Endothelial cell of umbilical vein (primary cell): ENCODE measurements around the gene AP1G1. TPM values are rescaled to one million over a fixed set of nuclear protein-coding genes. Genes with fewer than 3 reads are reported as not detected.

Source experiments
- BruUV-seq: library from RNA; stranded (reverse); fragments of 400-500 nt; replicated peaks from 2 replicates; lab custom pipeline; 2021; lab: Mats Ljungman, UMichigan
- CTCF ChIA-PET: fragments of 300-600, 350-600 bp; sonication (Branson Sonifier 250); formaldehyde crosslinking; loops from one replicate; lab custom pipeline; 2021; ENCODE audit warnings: antibody characterized with exemption, inconsistent platforms; lab: Charles Lee
- POLR2A ChIA-PET: fragments of 300-600, 350-600 bp; sonication (Branson Sonifier 250); formaldehyde crosslinking; loops from one replicate; lab custom pipeline; 2021; ENCODE audit warnings: antibody characterized with exemption, inconsistent platforms; lab: Charles Lee
- DNase-seq: peaks from one replicate; pipeline ENCODE4 v3.0.0-alpha.2; 2011; ENCODE audit warnings: low read depth, low spot score
- FAIRE-seq: peaks from 2 replicates; lab custom pipeline; 2011; peaks lifted over from hg19 to GRCh38; lab: Jason Lieb, UNC
- H2AFZ ChIP-seq: 2 replicates; pipeline ENCODE4 v1.6.0; 2012; ENCODE audit warnings: low read depth, low read length, control low read depth, inconsistent platforms
- H3K27ac ChIP-seq: 2 replicates; pipeline ENCODE4 v1.5.1; 2011; ENCODE audit warnings: low read depth, mild to moderate bottlenecking, control low read depth, low read length, moderate library complexity; ENCODE audit not compliant: insufficient read depth
- H3K27me3 ChIP-seq, 2 experiments: 2 replicates each; pipeline versions ENCODE4 v1.6.0 to v1.6.1; 2011; ENCODE audit warnings: low read length in 2 of 2, mixed read lengths in 1 of 2; ENCODE audit not compliant: control insufficient read depth in 2 of 2, insufficient read depth in 2 of 2
- H3K36me3 ChIP-seq, 2 experiments: 2 replicates in 1 of 2; 3 replicates in 1 of 2; pipeline ENCODE4 v1.5.1; 2011; ENCODE audit warnings: low read length in 2 of 2, mild to moderate bottlenecking in 1 of 2, moderate library complexity in 1 of 2; ENCODE audit not compliant: control insufficient read depth in 2 of 2, insufficient read depth in 2 of 2; ENCODE audit errors: extremely low read depth in 1 of 2
- H3K4me1 ChIP-seq: 3 replicates; pipeline ENCODE4 v1.5.1; 2011; ENCODE audit warnings: mild to moderate bottlenecking, low read length; ENCODE audit not compliant: control insufficient read depth, insufficient read depth; ENCODE audit errors: extremely low read depth
- H3K4me2 ChIP-seq: 2 replicates; pipeline ENCODE4 v1.6.1; 2011; ENCODE audit warnings: low read length, control low read depth, mixed read lengths; ENCODE audit not compliant: insufficient read depth
- H3K4me3 ChIP-seq, 3 experiments: fragments of 200-600 bp in 1 of 3; sonication (generic), shearing (Covaris generic) in 1 of 3; replicated peaks in 1 of 3; 2 replicates each; pipeline ENCODE4 v1.5.1; 2011 to 2016; ENCODE audit warnings: control low read depth in 3 of 3, low read length in 3 of 3, mild to moderate bottlenecking in 2 of 3, inconsistent platforms in 1 of 3, low read depth in 1 of 3, moderate library complexity in 1 of 3; ENCODE audit not compliant: insufficient read depth in 1 of 3
- H3K79me2 ChIP-seq: 2 replicates; pipeline ENCODE4 v1.6.0; 2012; ENCODE audit warnings: low read length, inconsistent platforms; ENCODE audit not compliant: control insufficient read depth, insufficient read depth
- H3K9ac ChIP-seq: replicated peaks from 2 replicates; pipeline ENCODE3; 2011; ENCODE audit warnings: low read length, control low read depth; ENCODE audit not compliant: insufficient read depth; ENCODE audit errors: extremely low read depth
- H3K9me1 ChIP-seq: replicated peaks from 3 replicates; pipeline ENCODE4 v1.6.0; 2011; ENCODE audit warnings: mild to moderate bottlenecking, low read length; ENCODE audit not compliant: control insufficient read depth, insufficient read depth; ENCODE audit errors: extremely low read depth
- H3K9me3 ChIP-seq: replicated peaks from 2 replicates; pipeline ENCODE4 v1.5.1; 2012; ENCODE audit warnings: low read length, inconsistent platforms; ENCODE audit not compliant: control insufficient read depth, insufficient read depth
- H4K20me1 ChIP-seq: replicated peaks from 2 replicates; pipeline ENCODE3; 2011; ENCODE audit warnings: mild to moderate bottlenecking, low read length; ENCODE audit not compliant: control insufficient read depth, insufficient read depth; ENCODE audit errors: extremely low read depth
- CTCF ChIP-seq, 2 donors: IDR thresholded peaks; 1 replicate in 1 of 2; 2 replicates in 1 of 2; pipeline ENCODE4 v1.5.1; 2011; ENCODE audit warnings: low read length in 2 of 2, mild to moderate bottlenecking in 2 of 2, moderate library complexity in 2 of 2, control low read depth in 1 of 2, inconsistent platforms in 1 of 2, low read depth in 1 of 2; ENCODE audit not compliant: insufficient read depth in 1 of 2; ENCODE audit errors: extremely low read depth in 1 of 2
- FOS ChIP-seq: IDR thresholded peaks from 2 replicates; pipeline ENCODE4 v1.6.1; 2011; ENCODE audit warnings: mild to moderate bottlenecking, low read length, moderate library complexity, borderline replicate concordance; ENCODE audit not compliant: insufficient read depth
- GATA2 ChIP-seq: IDR thresholded peaks from 2 replicates; pipeline ENCODE4 v1.7.0; 2011; ENCODE audit warnings: low read depth, mild to moderate bottlenecking, moderate library complexity, mixed read lengths, low read length; ENCODE audit not compliant: insufficient read length, insufficient read depth
- JUN ChIP-seq: IDR thresholded peaks from 2 replicates; pipeline ENCODE4 v1.6.1; 2011; ENCODE audit warnings: borderline replicate concordance, low read depth; ENCODE audit not compliant: insufficient read length, insufficient read depth
- MAX ChIP-seq: IDR thresholded peaks from 2 replicates; pipeline ENCODE4 v1.6.1; 2011; ENCODE audit not compliant: insufficient read depth, insufficient read length
- POLR2A ChIP-seq: IDR thresholded peaks from 2 replicates; pipeline ENCODE4 v1.6.1; 2012; ENCODE audit warnings: low read depth, mild to moderate bottlenecking, control low read depth, low read length
- POLR2AphosphoS5 ChIP-seq: IDR thresholded peaks from 2 replicates; pipeline ENCODE4 v1.6.1; 2012; ENCODE audit warnings: low read depth, mild to moderate bottlenecking, control low read depth, low read length, moderate library complexity; ENCODE audit not compliant: insufficient read depth
- dilution Hi-C: fragments of 300-500 bp; cut with MboI; formaldehyde crosslinking; loops from one replicate; pipeline ENCODE4 v1.15.0; 2019; ENCODE audit warnings: low sequenced_read_pairs; ENCODE audit not compliant: extremely low pct_ligation_motif_present
- intact Hi-C: fragments of 100-400 bp; cut with micrococcal nuclease; formaldehyde crosslinking; loops from one replicate; pipeline ENCODE4 v1.10.0; 2022
- polyA plus RNA-seq, 4 experiments: library from polyadenylated mRNA; depleted of rRNA in 3 of 4; stranded (reverse) in 3 of 4; unstranded in 1 of 4; fragments of >200 nt; gene quantifications; 2 replicates each; pipeline versions ENCODE4 v1.2.1 to v1.2.3, GENCODE V29; 2011 to 2012; ENCODE audit warnings: missing spikeins in 1 of 4
- small RNA-seq: library from RNA; depleted of rRNA; stranded (forward); fragments of <200 nt; gene quantifications from one replicate; pipeline ENCODE3, GENCODE V24; 2012; ENCODE audit warnings: low replicate concordance, low read depth; ENCODE audit not compliant: insufficient read depth, insufficient read length
- total RNA-seq: library from RNA; stranded (reverse); gene quantifications from 2 replicates; pipeline ENCODE4 v1.2.3, GENCODE V29; 2021

The AP1G1 gene
- total and polyA plus RNA-seq, 2 donors (not counting 3 experiments of a cell fraction or from before 2014, with no cell fraction given) = 57.4 to 85.3 TPM

- FAIRE-seq (no peak), DNase-seq (no peak)
- CTCF ChIA-PET = interaction anchor here (0.7 kb wide), 1 partner anchor 16 kb away, joined by 4 read pairs; no protein-coding TSS in a partner anchor
- Histone ChIP-seq H3K27me3 (no peaks in the 10 kb centered on the region), H3K9me1 (no peaks in the 10 kb centered on the region), H3K27ac (no peak overlapping the region), H3K4me1 (no peaks in the 10 kb centered on the region), H3K9me3 (no peaks in the 10 kb centered on the region), H3K79me2 (no peaks in the 10 kb centered on the region), H4K20me1 (no peaks in the 10 kb centered on the region), H3K9ac (no peak overlapping the region), H2AFZ (no peak overlapping the region), H3K4me3 (no peak overlapping the region), H3K4me2 (no peak overlapping the region), H3K36me3 (peaks cover 1 to 6% of the 10 kb centered on the region in 2 experiments)
- dilution Hi-C loops = no loop called here
- intact Hi-C loops = no loop called here
- TF ChIP-seq GATA2 (no peak), CTCF (IDR thresholded peaks at IDR 0.05; ENCODE audit: extremely low read depth in 1 of 2, insufficient read depth in 1 of 2, low read depth in 1 of 2, low read length in 2 of 2) (no peak), JUN (no peak), FOS (no peak), POLR2AphosphoS5 (no peak), POLR2A (no peak), MAX (no peak)
- no TSS peak for BruUV-seq
- POLR2A ChIA-PET = no interaction called here
These were observed 127.3 kb downstream of the AP1G1 start for GRCh38 chr16:71681360-71681759.

Small RNA genes within 50 kb of the gene (small RNA-seq; reads per million reads assigned to genes)
- gene AC010653.3 (not detected), gene SNORA70D (not detected), gene SNORD71 (594 reads per million, percentile 99 among the genes with 10 or more reads in this experiment)

Other genes with a start within 250 kb of the AP1G1 start
- gene TAT, start 231.7 kb downstream of the AP1G1 start, total RNA-seq = not detected in 2 replicates
- not detected in 2 replicates for gene TAT, start 231.7 kb downstream of the AP1G1 start, polyA plus RNA-seq
- gene MARVELD3, start 182.7 kb downstream of the AP1G1 start, total RNA-seq = not detected in 2 replicates
- gene MARVELD3, start 182.7 kb downstream of the AP1G1 start, polyA plus RNA-seq = not detected in 2 replicates
- gene PHLPP2, start 84.1 kb downstream of the AP1G1 start, total RNA-seq = 8.0 and 8.2 TPM in 2 replicates
- 3.7 and 4.1 TPM in 2 replicates for gene PHLPP2, start 84.1 kb downstream of the AP1G1 start, polyA plus RNA-seq
- gene ATXN1L, start 37.1 kb upstream of the AP1G1 start, total RNA-seq = 23.9 and 24.9 TPM in 2 replicates
- gene ATXN1L, start 37.1 kb upstream of the AP1G1 start, polyA plus RNA-seq = 14.9 and 15.6 TPM in 2 replicates
- gene ZNF821, start 75.3 kb upstream of the AP1G1 start, total RNA-seq = 7.3 and 9.6 TPM in 2 replicates
- gene ZNF821, start 75.3 kb upstream of the AP1G1 start, polyA plus RNA-seq = 8.0 and 8.1 TPM in 2 replicates
- gene IST1, start 86.7 kb upstream of the AP1G1 start, total RNA-seq = 165 and 185 TPM in 2 replicates
- gene IST1, start 86.7 kb upstream of the AP1G1 start, polyA plus RNA-seq = 136 and 145 TPM in 2 replicates
- gene PKD1L3, start 191.6 kb upstream of the AP1G1 start, total RNA-seq = not detected in 2 replicates
- not detected in 2 replicates for gene PKD1L3, start 191.6 kb upstream of the AP1G1 start, polyA plus RNA-seq
- 9.2 and 9.7 TPM in 2 replicates for gene DHODH, start 199.9 kb upstream of the AP1G1 start, total RNA-seq
- gene DHODH, start 199.9 kb upstream of the AP1G1 start, polyA plus RNA-seq = 3.4 and 5.8 TPM in 2 replicates
- gene HP, start 245.7 kb upstream of the AP1G1 start, total RNA-seq = not detected in 2 replicates
- not detected in 2 replicates for gene HP, start 245.7 kb upstream of the AP1G1 start, polyA plus RNA-seq